GM10266 (cell line): ENCODE results near the gene ALDH2.
"Not testable (repeated sequence)": the region's sequence is repeated elsewhere in the genome, so short reads cannot be mapped to it uniquely, and the experiment has no call there.

ENCODE experiments used
- DNase-seq: peaks from one replicate; pipeline ENCODE4 v3.0.0; 2012; ENCODE audit errors: extremely low spot score
- TF ChIP-seq, protein P1 (sequence below): IDR thresholded peaks from 2 replicates; pipeline ENCODE4 v1.5.1; 2012; ENCODE audit warnings: mild to moderate bottlenecking, low read depth; ENCODE audit not compliant: control insufficient read depth, insufficient read depth; ENCODE audit errors: missing control alignments

ALDH2 gene

DNA sequence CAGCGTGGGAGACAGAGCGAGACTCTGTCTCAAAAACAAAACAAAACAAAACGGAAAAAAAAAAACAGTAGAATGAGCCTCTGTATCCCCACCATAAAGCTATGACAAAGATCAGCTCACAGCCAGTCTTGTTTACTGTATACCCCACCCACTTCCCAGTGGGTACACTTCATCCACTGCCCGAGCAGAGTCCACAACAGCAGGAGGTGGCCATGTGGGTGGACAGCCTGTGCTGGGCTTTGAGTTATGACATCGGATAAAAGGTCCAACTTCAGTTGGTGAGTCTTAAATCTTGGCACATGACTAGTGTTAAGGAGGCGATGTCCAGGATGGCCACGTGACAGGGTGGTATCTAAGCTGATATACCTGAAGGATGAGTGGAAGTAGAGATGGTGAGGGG, 40.5 kb downstream of the ALDH2 start:
- TF ChIP-seq, protein P1, sequence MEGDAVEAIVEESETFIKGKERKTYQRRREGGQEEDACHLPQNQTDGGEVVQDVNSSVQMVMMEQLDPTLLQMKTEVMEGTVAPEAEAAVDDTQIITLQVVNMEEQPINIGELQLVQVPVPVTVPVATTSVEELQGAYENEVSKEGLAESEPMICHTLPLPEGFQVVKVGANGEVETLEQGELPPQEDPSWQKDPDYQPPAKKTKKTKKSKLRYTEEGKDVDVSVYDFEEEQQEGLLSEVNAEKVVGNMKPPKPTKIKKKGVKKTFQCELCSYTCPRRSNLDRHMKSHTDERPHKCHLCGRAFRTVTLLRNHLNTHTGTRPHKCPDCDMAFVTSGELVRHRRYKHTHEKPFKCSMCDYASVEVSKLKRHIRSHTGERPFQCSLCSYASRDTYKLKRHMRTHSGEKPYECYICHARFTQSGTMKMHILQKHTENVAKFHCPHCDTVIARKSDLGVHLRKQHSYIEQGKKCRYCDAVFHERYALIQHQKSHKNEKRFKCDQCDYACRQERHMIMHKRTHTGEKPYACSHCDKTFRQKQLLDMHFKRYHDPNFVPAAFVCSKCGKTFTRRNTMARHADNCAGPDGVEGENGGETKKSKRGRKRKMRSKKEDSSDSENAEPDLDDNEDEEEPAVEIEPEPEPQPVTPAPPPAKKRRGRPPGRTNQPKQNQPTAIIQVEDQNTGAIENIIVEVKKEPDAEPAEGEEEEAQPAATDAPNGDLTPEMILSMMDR: no peak
- no peak for DNase-seq

DNA sequence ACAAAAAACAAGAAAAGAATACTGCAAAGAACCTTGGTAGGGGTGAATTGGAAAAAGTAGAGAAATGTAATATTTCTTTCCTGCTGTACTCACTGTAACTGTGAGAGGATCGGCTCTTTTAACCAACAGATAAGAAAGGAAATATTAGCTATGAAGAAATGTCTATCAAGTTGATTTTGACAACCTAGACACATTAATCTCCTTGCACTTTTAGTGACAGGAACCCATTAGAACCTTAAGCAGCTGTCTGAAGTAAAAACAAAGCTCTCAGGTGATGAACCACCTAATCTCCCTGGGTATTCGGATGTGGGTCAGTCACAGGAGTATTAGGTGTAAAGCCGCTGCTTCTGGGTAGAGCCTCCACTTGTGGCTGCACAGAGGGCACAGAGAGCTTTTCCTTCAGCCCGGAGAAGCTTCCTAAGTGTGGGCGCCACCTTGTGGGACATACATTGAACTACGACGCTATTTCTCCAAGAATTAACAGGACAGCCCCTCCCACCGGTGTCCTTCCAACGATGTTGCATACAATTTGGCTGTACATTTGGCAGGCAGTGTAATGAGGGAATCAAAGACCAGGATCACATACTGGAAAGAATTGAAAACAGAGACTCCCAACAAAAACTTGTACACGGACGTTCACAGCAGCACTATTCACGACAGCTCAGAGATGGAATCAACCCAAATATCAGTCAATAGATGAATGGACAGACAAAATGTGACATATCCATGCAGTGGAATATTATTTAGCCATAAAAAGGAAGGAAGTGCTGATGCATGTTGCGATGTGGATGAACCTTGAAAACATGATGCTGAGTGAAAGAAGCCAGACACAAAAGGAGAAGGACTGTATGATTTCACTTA, 46.4 kb downstream of the ALDH2 start:
- DNase-seq: peak; percentile 79
- TF ChIP-seq, protein P1: peak; percentile 84

DNA sequence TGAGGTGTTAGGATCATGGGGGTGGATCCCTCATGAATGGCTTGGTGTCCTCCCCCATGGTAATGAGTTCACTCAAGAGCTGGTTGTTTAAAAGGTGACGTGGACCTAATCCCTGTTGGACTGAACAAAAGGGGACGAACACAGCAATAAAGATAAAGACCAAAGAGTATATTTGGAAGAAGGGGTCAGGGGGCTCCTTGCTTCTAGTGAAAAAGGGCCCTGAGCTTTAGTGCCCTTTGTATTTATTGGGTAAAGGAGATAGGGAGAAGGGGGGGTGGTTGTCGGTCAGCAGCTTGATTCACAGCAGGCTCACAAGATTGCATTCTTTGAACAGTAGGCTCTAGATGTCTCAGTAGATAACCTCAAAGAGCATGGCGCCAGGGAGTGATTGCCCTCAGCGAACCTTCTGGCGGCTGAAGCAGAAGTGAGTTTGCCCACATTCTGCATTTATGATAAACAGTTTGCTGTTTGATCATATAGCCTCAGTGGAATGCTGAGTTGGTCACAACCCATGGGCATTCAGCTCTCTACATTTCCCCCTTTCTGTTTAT, 49.4 kb downstream of the ALDH2 start:
- no peak for DNase-seq
- TF ChIP-seq, protein P1: no peak

DNA sequence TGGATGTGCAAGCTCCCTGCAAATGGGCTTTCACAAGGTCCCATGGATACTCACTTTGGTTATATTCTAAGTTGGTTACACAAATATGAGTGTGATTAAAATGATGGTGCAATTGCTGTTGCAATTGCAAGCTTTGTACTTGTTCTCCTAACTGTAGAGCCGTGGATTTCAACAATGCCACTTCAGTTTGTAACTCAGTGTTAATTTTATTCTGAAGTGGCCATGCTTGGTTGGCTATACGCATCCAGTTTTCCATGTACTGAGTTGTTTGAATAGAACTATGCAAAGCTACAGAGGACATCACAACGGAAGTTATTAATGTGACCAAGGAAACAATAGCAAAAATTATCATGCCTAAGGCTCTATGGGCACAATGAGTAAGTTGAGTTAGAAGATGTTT, 50.2 kb downstream of the ALDH2 start:
- DNase-seq: not testable (repeated sequence)

DNA sequence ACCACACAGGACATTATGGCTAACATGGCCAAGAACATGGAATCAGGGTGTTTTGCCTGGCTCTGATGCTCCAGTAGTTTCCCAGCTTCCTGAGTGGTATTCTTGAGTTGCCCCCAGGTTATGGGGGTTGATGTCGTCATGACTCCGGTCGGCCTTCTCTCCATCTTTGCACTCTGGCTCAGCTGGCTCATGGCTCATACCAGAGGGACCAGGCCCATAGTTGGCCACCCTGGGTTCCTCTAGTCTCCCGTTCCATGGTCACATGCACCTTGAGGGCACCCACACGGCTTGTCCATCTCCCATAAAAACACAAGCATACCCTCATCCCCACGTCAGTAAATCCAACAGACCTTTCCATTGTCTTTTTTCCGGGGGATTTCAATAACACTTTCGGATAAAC, 51.6 kb downstream of the ALDH2 start:
- TF ChIP-seq, protein P1: no peak
- no peak for DNase-seq

DNA sequence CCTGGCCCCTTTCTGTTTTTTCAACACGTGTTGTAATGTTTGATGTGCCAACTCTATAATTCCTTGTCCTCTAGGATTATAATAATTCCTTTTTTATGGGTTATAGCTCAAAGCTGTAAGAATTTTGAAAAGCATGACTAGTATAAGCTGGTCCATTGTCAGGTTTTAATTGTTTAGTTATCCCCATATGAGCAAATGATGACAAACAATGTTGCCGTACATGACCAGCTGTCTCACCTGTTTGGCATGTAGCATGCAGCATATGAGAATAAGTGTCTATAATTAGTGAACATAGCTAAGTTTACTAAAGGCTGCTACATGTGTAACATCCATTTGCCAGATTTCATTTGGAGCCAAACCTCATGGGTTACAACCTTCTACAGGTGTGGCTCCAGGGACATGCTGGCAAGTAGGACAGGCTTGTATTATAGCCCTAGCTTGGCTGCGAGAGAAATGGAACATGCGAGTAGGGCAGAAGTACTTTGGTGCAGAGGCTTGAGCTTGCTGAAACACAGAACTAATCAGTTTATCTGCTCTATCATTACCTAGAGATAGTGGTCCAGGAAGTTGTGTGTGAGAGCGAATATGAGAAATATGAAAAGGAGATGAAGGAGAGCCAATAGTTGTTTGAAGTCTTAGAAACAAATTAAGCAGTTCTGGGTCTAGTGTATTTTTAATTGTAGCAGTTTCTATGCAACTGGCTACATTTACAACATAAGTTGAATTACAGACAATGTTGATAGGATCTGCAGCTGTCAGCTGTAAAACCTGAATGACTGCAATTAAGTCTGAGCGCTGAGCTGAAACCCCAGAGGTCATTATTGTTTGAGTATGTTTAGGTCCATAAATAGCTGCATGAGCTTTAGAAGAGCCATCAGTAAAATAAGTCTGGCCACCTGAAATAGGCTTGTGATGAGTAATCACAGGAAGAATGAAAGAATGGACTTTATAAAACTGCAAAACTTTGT, 52.7 kb downstream of the ALDH2 start:
- DNase-seq: no peak
- TF ChIP-seq, protein P1: no peak

DNA sequence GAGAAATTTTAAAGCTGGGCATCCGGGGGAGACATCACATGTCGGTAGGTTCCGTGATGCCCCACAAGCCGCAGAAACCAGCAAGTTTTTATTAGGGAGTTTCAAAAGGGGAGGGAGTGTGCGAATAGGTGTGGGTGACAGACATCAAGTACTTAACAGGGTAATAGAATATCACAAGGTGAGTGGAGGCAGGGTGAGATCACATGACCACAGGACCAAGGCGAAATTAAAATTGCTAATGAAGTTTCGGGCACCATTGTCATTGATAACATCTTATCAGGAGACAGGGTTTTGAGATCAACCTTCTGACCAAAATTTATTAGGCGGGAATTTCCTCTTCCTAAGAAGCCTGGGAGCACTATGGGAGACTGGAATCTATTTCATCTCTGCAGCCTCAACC, 54.1 kb downstream of the ALDH2 start:
- DNase-seq: not testable (repeated sequence)

DNA sequence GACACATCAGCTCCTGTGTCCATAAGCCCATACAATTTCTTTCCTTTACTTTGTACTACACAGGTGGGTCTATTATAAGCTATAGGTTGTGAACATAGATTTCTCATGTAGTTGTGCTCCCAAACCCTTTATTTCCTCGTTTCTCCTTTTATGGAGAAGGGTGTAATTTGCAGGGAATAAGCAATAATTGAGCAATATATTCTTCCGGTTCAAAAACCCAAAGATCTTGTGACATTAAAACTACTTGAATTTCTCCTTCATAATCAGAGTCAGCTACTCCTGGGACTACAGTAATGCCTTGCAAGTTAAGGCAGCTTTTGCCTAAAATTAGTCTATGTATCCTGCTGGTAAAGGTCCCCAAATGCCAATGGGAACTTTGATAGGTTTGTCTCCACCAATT, 56.2 kb downstream of the ALDH2 start:
- DNase-seq: no peak
- TF ChIP-seq, protein P1: no peak
